HT1080 (cell line): ENCODE results near the gene HNF4A. TPM values are rescaled to one million over a fixed set of nuclear protein-coding genes. Genes with fewer than 3 reads are reported as not detected.
"Not testable (repeated sequence)": the region's sequence is repeated elsewhere in the genome, so short reads cannot be mapped to it uniquely, and the experiment has no call there.

ENCODE experiments used
- DNase-seq: peaks from one replicate; pipeline ENCODE4 v3.0.0-alpha.2; 2015; ENCODE audit warnings: low read depth
- polyA plus RNA-seq, 2 experiments: library from polyadenylated mRNA; depleted of rRNA; stranded (reverse); fragments of >200 nt; gene quantifications; 2 replicates each; pipeline ENCODE4 v1.2.3, GENCODE V29; 2015
- total RNA-seq: library from RNA; depleted of rRNA; stranded (reverse); fragments of >200 nt; shearing (Covaris generic); gene quantifications from 2 replicates; pipeline ENCODE4 v1.2.3, GENCODE V29; 2014; rRNA removed

Gene HNF4A
- total RNA-seq, result 0.34 TPM in 1 of 2 replicates, not detected in the other
- polyA plus RNA-seq (2015; cell fraction: cytosol; rRNA removed), result not detected in 2 replicates
- polyA plus RNA-seq (2015; cell fraction: nucleus; rRNA removed), result not detected in 2 replicates

DNA sequence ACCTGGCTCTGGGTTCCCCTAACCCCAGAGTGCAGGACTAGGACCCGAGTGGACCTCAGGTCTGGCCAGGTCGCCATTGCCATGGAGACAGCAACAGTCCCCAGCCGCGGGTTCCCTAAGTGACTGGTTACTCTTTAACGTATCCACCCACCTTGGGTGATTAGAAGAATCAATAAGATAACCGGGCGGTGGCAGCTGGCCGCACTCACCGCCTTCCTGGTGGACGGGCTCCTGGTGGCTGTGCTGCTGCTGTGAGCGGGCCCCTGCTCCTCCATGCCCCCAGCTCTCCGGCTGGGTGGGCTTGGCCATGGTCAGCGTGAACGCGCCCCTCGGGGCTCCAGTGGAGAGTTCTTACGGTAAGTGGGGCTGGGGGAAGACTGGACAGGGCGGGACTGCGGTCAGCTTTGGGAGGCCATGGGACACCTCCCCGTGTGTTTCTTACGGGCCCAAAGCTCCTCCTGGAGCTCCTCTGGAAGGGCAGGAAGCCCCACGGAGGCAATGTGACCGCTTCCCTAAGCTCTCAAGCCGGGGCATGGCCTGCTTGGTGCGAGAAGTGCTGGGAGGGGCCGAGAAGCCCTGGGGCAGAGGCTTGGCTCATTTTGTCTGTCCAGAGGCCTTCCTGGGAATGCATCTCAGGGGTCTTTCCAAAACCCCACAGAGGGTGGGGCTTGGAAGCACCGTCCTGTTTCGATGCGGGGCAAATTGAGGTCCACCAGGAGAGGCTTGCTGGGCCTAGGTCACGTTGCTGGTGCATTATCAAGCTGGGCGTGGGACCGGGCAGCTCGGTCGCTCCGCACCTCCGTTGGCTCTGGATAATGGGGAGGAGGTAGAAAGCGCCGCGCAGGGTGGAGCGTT lies at the start of gene HNF4A:
TSS of gene HNF4A (plus strand) at position 202 of the 855 bp plus-strand sequence. CDS start at position 308, 106 bp downstream.
- no peak for DNase-seq

DNA sequence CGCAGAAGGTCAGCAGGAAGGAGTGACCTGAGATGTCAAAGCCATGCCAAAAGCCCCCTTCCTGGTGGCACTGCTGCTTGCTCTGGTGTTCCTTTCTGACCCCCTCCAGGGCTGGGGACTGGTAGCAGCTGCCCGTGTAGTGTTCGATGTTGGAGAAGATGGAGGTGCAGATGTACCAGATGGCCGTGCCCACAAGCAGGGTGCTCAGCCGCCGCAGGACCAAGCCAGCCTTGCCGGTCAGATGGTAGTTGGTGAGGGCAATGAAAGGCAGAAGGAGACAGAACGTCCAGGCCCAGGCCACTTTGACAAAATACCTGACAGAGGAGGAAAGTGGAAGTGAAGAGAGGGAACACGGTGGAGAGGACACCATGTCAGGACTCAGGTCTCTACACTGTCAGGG lies 48.6 kb upstream of the HNF4A start:
- no peak for DNase-seq

DNA sequence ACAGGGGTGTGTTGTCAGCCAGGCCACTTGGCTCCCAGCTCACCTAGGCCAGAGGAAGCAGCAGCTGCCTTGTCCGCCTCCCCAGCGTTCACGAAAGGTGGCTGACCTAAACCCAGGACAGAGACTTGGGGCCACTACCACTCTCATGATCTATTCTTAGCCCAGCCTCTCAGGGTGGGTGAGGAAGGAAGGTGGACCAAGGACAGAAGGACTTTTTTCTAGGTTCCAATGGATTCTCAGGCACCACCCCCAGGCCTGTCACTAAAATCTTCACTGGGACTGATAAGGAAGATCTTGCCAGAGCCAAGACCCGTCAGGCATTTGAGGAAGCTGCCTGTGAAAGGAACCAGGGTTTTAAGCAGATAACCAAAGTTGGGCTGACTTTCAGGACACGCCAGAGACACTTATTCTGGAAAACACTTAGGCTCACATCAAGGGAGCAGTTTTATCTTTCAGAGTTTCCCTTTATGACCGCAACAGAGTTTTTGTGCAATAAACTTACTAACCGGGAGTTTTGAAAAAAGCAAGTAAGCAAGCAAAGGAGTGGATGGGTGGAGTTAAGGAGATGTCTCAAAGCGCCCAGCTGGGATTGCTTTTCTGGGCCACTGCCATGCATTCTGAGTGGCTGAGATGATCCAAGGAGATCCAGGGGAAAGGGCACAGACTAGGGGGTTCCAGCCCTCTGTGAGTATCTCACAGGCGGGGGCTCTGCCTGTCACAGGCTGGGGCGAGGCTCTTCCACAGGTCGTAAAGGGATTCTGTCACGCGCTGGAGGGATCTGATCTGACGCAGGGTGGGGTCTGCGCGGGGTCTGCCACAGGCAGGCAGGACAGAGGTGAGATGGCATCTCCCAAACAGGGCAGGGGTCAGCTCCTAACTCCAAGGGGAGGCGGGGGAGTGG lies 45.5 kb upstream of the HNF4A start:
- no peak for DNase-seq

DNA sequence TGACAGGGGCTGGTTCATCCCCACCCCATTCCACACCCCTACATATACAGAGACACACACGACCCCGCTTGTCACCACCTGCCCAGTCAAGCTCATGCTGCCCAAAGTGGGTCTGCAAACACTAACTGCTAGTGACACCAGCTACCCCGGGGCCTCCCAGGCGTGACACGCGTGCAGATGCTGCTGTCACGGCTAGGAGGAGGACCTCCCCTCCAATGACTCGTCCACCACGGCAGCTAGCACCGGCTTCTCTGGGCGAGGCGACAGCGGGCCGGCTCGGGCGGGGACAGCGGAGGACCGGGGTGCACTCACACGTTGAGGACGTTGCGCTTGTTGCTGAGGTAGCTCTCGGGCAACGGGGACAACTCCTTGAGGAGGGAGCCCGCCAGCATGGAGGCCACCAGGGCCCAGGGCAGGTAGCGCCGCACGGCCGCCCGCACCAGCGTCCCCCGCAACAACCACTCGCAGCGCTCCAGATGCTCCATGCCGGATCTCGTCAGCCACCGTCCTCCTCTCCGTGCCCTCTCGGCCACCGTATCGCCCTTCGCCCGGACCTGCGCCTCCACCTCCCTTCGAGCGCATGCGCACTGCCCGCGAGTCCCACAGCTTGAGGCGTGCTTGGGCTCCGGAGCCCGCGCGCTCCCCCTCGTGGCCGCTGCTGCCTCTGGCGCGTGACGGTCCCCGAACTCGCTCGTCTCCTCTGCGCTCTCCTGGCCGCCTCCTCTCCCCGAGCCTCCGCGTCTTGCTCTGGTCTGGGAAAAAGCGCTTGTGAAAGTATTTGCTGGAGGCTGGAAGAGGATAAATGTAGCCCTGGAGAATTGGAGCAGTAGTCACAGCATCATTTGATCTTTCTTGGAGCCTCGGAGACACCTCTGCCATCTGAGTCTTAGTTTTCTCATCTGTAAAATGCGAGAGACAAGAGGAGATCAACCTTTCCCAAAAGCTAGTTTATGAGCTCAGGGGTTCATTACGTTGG lies 44.5 kb upstream of the HNF4A start, which contains the start of gene FITM2:
TSS of gene FITM2 (minus strand) at position 539 of the 976 bp plus-strand sequence. CDS start at position 485, 54 bp downstream.
- peak; percentile 92 for DNase-seq

DNA sequence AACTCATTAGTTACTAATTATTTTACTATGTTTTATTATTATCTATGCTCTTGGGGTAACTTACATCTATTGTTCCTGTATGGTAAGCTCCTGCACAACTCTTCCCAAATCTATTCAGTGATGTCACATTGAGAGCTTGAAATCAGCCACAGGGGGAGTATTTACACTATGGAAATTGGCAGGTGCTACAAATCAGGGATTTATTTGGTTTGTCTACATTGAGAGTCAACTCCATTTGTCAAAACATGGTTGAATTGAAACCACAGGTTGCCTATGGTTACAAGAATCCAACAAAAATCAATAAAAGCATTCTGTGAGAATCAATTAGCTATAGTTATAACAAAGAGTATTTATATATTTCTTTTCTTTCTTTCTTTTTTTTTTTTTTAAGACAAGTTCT lies 40.6 kb upstream of the HNF4A start:
- DNase-seq, result no peak

DNA sequence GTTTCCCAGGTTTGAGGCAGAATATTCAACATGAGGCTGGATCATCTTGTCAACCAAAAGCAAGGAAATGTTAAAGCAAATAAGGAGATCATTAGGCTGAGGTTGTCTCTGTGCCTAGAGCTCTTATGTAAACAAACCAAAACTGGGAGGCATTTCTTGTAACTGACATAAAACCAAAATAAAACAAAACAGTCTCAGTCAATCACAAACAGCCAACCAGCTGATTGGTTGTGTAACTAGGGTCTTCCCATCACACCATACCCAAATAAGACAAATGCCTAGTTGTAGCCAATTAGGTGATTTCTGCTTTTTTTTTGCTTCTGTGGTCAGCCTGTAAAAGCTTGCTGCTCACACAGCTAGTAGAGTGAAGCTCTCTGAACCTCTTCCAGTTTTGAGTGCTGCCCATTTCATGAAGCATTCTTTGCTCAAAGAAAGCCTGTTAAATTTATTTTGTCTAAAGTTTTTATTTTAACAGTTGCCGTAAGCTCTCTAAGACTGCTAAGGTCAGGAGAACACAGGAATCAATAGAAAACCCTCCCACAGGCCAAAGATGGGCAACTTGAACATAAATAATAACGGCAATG lies 35.6 kb upstream of the HNF4A start:
- no peak for DNase-seq

DNA sequence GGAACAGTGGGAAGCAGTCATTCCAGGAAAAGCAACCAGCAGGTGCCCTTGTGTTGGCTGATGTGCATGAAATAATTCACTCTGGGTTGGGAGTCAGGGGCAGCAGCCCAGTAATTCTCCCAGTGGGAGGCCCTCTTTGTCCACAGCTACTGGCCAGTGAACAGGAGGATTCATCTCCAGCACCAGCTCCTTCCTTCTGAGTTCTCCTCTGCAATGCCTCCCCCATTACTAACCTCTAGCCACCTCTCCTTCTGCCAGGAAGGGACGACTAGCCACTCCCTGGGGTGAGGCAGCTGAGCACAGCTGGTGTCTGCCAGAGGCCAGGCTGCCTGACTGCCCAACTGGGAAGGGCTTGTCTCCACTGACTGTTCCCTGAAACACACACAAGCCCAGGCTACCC lies 31.2 kb upstream of the HNF4A start:
- DNase-seq, result no peak

DNA sequence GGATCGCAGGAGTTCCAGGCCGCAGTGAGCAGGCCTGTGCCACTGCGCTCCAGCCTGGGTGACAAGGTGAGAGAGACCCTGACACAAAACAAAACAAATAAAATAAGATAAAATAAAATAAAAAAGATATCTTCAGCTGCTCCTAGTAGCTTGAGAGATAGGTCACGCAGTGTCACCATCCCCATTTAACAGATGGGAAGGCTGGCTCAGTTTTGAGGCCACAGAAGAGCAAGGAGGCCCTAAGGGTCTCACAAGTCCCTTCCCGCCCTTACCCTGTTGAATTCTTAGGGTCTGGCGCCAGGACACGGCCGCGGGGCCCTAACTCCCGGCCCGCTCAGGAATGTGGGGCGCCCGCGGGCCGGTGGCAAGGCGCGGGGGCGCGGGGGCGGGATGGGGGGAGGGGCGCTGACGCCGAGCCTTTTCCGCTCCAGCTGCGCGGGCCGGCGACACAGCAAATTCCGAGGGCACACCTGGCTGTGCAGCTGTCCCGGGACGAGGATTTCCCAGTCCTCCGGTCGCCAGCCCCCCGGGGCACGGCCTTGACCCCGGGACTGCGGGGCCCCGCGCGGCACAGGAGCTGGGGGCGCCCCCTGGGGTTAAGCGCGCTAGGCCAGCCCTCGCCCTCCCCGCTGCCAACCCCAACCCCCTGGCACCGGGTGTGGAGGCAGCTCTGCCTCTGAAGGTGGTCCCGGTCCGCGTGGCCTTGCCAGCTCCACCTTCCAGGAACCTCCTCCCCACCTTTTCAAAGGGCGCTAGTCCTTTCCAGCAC lies 28.9 kb upstream of the HNF4A start:
- DNase-seq, result no peak

DNA sequence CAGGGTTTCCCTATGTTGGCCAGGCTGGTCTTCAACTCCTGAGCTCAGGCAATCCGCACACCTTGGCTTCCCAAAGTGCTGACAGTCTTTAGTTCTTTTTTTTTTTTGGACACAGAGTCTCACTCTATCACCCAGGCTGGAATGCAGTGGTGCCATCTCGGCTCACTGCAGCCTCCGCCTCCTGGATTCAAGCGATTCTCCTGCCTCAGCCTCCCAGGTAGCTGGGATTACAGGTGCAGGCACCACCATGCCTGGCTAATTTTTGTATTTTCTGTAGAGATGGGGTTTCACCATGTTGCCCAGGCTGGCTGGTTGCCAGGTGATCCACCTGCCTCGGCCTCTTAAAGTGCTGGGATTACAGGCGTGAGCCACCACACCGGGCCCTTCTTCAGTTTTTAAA lies 27.8 kb upstream of the HNF4A start:
- DNase-seq, result not testable (repeated sequence)

DNA sequence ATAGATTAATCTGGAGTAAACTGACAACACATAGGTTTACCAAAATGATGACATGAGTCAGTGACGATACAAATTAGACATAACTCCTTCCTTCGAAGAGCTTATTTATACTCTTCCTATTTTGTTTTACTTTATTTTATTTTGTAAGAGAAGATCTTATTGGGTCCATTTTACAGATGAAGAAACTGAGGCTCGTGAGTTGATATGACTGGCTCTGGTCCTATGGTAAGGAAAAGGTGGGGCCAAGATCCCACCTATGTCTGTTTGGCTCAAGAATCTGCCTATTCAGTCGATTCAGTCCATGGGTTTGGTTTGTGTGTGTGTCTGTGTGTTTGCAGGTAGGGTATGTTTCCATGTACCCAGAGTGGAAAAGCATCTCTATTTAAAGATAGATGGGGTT lies 27.1 kb upstream of the HNF4A start:
- DNase-seq, result no peak

DNA sequence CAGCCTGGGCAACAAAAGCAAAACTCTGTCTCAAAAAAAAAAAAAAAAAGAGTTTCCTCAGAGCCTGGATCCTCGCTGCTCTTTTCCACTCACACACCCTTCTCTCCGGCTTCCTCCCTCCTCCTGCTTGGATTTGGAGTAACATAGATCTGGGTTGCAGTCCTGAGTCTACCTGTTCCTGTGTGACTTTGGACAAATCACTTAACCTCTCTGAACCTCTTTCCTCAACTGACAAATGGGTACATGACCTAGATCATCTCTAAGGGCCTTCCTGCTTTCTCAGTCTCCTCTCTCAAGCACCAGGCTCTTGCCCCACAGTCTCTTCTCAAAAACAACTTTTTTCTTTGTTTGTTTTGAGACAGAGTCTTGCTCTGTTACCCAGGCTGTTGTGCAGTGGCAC lies 24.3 kb upstream of the HNF4A start:
- DNase-seq, result no peak

DNA sequence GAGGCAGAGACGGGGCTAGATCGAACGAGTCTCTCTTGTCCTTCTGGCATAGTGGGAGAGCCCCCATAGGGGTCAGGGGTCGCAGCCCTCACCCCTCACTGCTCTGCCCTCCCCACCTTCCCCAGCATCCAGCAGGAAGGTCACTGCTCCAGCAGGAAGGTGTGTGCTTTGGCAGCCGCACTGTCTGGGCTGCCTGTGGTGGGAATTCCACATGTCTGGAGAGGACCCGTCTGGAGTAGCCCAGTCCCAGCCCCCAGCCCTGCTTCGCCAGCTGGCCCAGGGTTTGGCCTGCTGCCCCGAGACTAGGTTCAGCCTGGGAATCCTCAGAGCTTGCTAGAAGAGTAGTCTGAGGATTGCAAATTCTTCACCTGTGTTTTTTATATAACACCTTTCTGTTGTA lies 21.2 kb upstream of the HNF4A start:
- DNase-seq, result no peak

DNA sequence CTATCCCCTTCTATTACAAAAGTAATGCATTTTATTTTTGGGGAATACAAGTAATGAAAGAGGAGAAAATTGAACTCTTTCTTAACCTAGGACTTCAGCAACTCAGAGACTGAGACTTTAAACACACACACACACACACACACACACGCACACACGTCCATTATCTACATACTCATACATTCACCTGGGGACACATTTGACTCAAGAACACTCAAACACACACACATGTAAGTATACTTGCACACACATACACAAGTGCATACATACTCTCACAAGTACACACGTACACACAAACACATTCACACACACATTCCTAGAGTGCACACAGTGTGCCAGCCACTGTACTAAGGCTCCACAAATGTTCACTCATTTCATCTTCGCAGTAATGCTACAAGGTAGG lies 20.8 kb upstream of the HNF4A start:
- no peak for DNase-seq

DNA sequence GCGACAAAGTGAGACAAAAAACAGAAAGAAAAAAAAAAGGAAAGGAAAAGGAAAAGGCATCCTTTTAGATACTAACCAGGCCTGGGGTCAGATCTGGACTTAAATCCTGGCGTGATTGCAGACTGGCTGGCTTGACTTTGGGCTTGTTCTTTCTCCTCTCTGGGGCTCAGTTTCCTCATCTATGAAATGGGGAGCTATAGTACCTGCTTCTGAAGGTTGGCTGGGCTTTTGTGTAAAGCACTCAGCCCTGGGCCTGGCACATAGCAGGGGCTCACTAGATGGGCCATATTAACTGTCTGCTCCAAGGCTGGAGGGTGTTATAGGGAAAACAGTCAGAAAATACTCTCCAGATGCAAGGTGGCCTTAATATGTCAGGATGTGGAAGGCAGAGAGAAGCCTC lies 19.8 kb upstream of the HNF4A start:
- no peak for DNase-seq

DNA sequence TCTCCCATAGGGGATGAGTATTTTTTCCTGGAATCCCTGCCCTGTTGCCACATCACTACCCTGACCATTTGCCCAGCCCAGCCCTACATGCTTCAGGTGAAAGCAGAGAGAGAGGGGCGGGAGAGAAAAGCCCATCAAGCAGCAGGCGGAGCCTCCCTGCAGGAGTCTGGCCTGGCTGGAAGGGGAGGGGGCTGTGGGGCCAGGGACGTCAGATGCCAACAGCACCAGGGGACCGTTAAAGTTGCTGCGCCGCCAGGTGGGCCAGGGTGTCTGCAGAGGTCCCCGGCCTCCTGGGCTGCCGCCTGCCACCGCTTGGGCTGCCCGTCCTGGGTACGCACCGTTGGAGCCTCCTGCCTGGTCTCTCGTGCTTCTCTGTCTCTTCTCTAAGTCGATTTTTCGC lies 19.4 kb upstream of the HNF4A start:
- DNase-seq, result no peak

DNA sequence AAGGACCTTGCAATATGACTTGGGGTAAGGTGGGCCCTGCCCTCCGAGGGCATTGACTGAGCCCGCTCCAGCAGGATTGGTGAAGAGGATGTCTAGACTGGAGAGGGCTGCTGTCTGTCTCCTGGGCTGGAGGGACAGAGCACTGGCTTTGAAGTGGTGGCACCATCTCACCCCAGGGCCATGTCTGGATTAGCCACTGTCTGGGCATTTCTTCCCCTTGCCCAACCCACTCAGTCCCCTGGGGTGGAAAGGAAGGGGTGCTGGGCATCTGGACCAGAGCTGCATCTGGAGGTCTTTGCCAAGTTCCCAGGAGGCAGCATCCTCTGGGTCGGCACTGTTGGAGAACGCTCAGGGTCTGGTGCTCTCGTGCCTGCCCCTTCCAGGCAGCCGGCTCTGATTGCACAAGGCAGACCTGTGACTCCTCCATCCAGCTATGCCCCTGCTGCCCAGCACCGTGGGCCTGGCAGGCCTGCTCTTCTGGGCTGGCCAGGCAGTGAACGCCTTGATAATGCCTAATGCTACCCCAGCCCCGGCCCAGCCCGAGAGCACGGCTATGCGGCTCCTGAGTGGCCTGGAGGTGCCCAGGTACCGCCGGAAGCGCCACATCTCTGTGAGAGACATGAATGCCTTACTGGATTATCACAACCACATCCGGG lies 18.6 kb upstream of the HNF4A start, which contains the start of gene R3HDML:
TSS of gene R3HDML (plus strand) at position 319 of the 656 bp plus-strand sequence. CDS start at position 434, 115 bp downstream.
- no peak for DNase-seq

DNA sequence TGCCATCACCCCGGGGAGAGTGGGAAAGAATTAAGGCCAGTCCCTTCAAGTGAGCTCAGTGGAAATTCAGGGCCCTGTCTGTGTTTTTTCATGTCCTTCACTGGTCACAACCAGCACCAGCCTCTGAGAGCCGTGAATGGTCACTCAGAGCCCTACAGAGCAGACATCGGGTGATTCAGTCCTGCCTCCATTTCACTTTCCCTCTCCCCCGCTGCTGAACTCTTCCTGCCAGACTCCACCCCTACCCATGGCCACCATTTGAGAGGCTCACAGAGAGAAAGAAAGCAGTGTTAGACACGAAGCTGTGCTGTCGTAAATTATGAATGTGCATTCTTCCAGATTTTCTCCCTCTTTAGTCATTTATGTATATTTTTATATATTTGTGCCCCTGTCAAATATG lies 13.3 kb upstream of the HNF4A start:
- peak; percentile 21 for DNase-seq

DNA sequence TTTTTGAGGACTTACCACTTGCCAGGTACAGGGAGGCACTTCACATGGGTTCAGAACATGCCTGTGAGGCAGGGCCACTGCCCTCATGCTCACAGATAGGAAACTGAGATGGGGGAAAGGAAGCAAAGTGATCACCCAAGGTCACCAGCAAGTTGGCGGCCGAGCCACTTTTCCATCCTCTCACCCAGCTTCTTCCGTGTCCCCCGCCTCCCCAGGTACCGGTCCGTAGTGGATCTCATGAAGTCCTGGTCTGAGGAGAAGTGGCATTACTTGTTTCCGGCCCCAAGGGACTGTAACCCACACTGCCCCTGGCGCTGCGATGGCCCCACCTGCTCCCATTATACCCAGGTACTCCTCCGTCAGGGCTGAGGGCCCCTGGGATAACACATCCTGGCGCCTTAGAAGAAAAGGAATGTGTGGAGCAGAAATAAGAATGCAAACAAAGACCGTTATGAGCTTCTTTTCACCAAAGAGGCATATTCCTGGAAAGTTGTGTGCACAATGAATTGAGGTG lies 12.3 kb upstream of the HNF4A start:
- DNase-seq, result no peak

DNA sequence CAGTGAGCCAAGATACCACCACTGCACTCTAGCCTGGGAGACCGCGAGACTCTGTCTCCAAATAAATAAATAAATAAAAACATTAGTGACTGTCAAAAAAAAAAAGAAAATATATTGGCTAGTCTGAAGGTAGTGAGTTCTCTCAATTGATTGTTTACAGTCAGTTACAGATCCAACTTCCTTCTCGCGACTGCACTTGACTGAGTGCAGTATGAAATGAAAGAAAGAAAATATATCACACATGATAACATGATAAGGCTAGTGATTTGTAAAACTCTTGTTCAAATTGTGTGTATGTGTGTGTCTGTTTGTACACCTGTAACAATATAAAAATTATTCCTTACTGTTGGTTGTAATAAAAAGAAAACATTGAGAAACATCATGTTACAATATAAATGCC lies 10.8 kb upstream of the HNF4A start:
- no peak for DNase-seq
